ENCODE data around the gene PRMT7.
A peak's percentile ranks its signal among the peaks of the same experiment; 100 is the strongest.
"Not testable (repeated sequence)": the region's sequence is repeated elsewhere in the genome, so short reads cannot be mapped to it uniquely, and the experiment has no call there.

PRMT7 gene

GRCh38 chr16:68288796-68289195 lies 22.0 kb upstream of the PRMT7 start:
- H3K9ac ChIP-seq (ENCODE audit: low read length); H3K18ac ChIP-seq (ENCODE audit: low read length); H2AK5ac ChIP-seq (ENCODE audit: low read length); H3K79me2 ChIP-seq (ENCODE audit: control insufficient read depth, insufficient read depth, low read length, poor library complexity); H2BK5ac ChIP-seq (ENCODE audit: low read depth, low read length, poor library complexity); H4K12ac ChIP-seq (ENCODE audit: low read depth, low read length); H2AFZ ChIP-seq (ENCODE audit: insufficient read depth, low read length, poor library complexity); H3K9me3 ChIP-seq (ENCODE audit: insufficient read depth, low read depth, low read length); H3K23ac ChIP-seq (ENCODE audit: low read length); H2BK12ac ChIP-seq (ENCODE audit: low read length); H4K91ac ChIP-seq (ENCODE audit: low read depth, low read length); H3K27me3 ChIP-seq (ENCODE audit: insufficient read depth, low read length); H3K4me3 ChIP-seq (ENCODE audit: low read depth, low read length); H3K4me2 ChIP-seq (ENCODE audit: low read length); H3K27ac ChIP-seq (ENCODE audit: low read depth, low read length); H3K4ac ChIP-seq (ENCODE audit: low read depth, low read length); H3K14ac ChIP-seq (ENCODE audit: low read length); H3K79me1 ChIP-seq (ENCODE audit: low read length); H4K8ac ChIP-seq (ENCODE audit: low read depth, low read length); H2BK120ac ChIP-seq (ENCODE audit: insufficient read depth, low read length, poor library complexity); H3K4me1 ChIP-seq (ENCODE audit: control insufficient read depth in 1 of 2, insufficient read depth in 2 of 2, low read length in 2 of 2): not testable (repeated sequence)
- WGBS (ENCODE audit: extremely low coverage, insufficient coverage, insufficient read length) = no CpG with 5 or more reads among the region's 9 CpGs
- peaks cover 32 to 55% of the 10 kb centered on the region in 2 experiments for H3K36me3 ChIP-seq (ENCODE audit: control insufficient read depth in 1 of 2, insufficient read depth in 2 of 2, low read length in 2 of 2)
- DNase-seq = peak; percentile 53 to 64

GRCh38 chr16:68289202-68289601 lies 21.6 kb upstream of the PRMT7 start:
- Histone ChIP-seq H3K36me3 (ENCODE audit: control insufficient read depth in 1 of 2, insufficient read depth in 2 of 2, low read length in 2 of 2) (peaks cover 31 to 57% of the 10 kb centered on the region in 2 experiments), H2BK5ac (ENCODE audit: low read depth, low read length, poor library complexity) (no peak overlapping the region), H3K4me3 (ENCODE audit: low read depth, low read length) (no peak overlapping the region), H2BK12ac (ENCODE audit: low read length) (no peak overlapping the region), H2AK5ac (ENCODE audit: low read length) (no peak overlapping the region), H4K91ac (ENCODE audit: low read depth, low read length) (no peak overlapping the region), H3K4me2 (ENCODE audit: low read length) (no peak overlapping the region), H3K27ac (ENCODE audit: low read depth, low read length) (no peak overlapping the region), H3K18ac (ENCODE audit: low read length) (no peak overlapping the region), H3K79me2 (ENCODE audit: control insufficient read depth, insufficient read depth, low read length, poor library complexity) (no peaks in the 10 kb centered on the region), H3K23ac (ENCODE audit: low read length) (no peak overlapping the region), H3K9ac (ENCODE audit: low read length) (no peak overlapping the region), H4K12ac (ENCODE audit: low read depth, low read length) (no peak overlapping the region), H3K14ac (ENCODE audit: low read length) (no peak overlapping the region), H3K79me1 (ENCODE audit: low read length) (no peaks in the 10 kb centered on the region), H3K4ac (ENCODE audit: low read depth, low read length) (no peak overlapping the region), H2BK120ac (ENCODE audit: insufficient read depth, low read length, poor library complexity) (no peak overlapping the region), H3K4me1 (ENCODE audit: control insufficient read depth in 1 of 2, insufficient read depth in 2 of 2, low read length in 2 of 2) (peaks cover 5 to 6% of the 10 kb centered on the region in 2 experiments), H4K8ac (ENCODE audit: low read depth, low read length) (no peak overlapping the region), H3K27me3 (ENCODE audit: insufficient read depth, low read length) (no peaks in the 10 kb centered on the region), H3K9me3 (ENCODE audit: insufficient read depth, low read depth, low read length) (no peaks in the 10 kb centered on the region), H2AFZ (ENCODE audit: insufficient read depth, low read length, poor library complexity) (no peak overlapping the region)
- no CpG with 5 or more reads among the region's 2 CpGs for WGBS (ENCODE audit: extremely low coverage, insufficient coverage, insufficient read length)
- no peak for DNase-seq

GRCh38 chr16:68289621-68290329 lies 21.0 kb upstream of the PRMT7 start:
- H3K4ac ChIP-seq (ENCODE audit: low read depth, low read length) = no peak overlapping the region
- H3K27me3 ChIP-seq (ENCODE audit: insufficient read depth, low read length) = no peaks in the 10 kb centered on the region
- no peak overlapping the region for H3K4me3 ChIP-seq (ENCODE audit: low read depth, low read length)
- H3K4me2 ChIP-seq (ENCODE audit: low read length) = no peak overlapping the region
- no peak overlapping the region for H3K14ac ChIP-seq (ENCODE audit: low read length)
- no peak overlapping the region for H4K8ac ChIP-seq (ENCODE audit: low read depth, low read length)
- no peaks in the 10 kb centered on the region for H3K79me2 ChIP-seq (ENCODE audit: control insufficient read depth, insufficient read depth, low read length, poor library complexity)
- no peak overlapping the region for H4K12ac ChIP-seq (ENCODE audit: low read depth, low read length)
- H3K9me3 ChIP-seq (ENCODE audit: insufficient read depth, low read depth, low read length) = no peaks in the 10 kb centered on the region
- H3K23ac ChIP-seq (ENCODE audit: low read length) = no peak overlapping the region
- no peaks in the 10 kb centered on the region for H3K79me1 ChIP-seq (ENCODE audit: low read length)
- no peak overlapping the region for H3K9ac ChIP-seq (ENCODE audit: low read length)
- peaks cover 35 to 62% of the 10 kb centered on the region in 2 experiments for H3K36me3 ChIP-seq (ENCODE audit: control insufficient read depth in 1 of 2, insufficient read depth in 2 of 2, low read length in 2 of 2)
- H3K18ac ChIP-seq (ENCODE audit: low read length) = no peak overlapping the region
- H3K27ac ChIP-seq (ENCODE audit: low read depth, low read length) = no peak overlapping the region
- 100% methylated on average over 1 of the region's 4 CpGs for WGBS (ENCODE audit: extremely low coverage, insufficient coverage, insufficient read length)
- H2BK5ac ChIP-seq (ENCODE audit: low read depth, low read length, poor library complexity) = no peak overlapping the region
- H2AK5ac ChIP-seq (ENCODE audit: low read length) = no peak overlapping the region
- DNase-seq = no peak
- no peak overlapping the region for H4K91ac ChIP-seq (ENCODE audit: low read depth, low read length)
- peaks cover 5 to 6% of the 10 kb centered on the region in 2 experiments for H3K4me1 ChIP-seq (ENCODE audit: control insufficient read depth in 1 of 2, insufficient read depth in 2 of 2, low read length in 2 of 2)
- H2AFZ ChIP-seq (ENCODE audit: insufficient read depth, low read length, poor library complexity) = no peak overlapping the region
- H2BK12ac ChIP-seq (ENCODE audit: low read length) = no peak overlapping the region
- no peak overlapping the region for H2BK120ac ChIP-seq (ENCODE audit: insufficient read depth, low read length, poor library complexity)

- no CpG with 5 or more reads among the region's 6 CpGs for WGBS (ENCODE audit: extremely low coverage, insufficient coverage, insufficient read length)
- no peaks in the 10 kb centered on the region for H3K79me2 ChIP-seq (ENCODE audit: control insufficient read depth, insufficient read depth, low read length, poor library complexity)
- no peak overlapping the region for H3K9ac ChIP-seq (ENCODE audit: low read length)
- H3K4ac ChIP-seq (ENCODE audit: low read depth, low read length) = no peak overlapping the region
- H2BK120ac ChIP-seq (ENCODE audit: insufficient read depth, low read length, poor library complexity) = no peak overlapping the region
- H3K27me3 ChIP-seq (ENCODE audit: insufficient read depth, low read length) = no peaks in the 10 kb centered on the region
- H3K9me3 ChIP-seq (ENCODE audit: insufficient read depth, low read depth, low read length) = no peaks in the 10 kb centered on the region
- no peak overlapping the region for H2AFZ ChIP-seq (ENCODE audit: insufficient read depth, low read length, poor library complexity)
- H2AK5ac ChIP-seq (ENCODE audit: low read length) = no peak overlapping the region
- H3K18ac ChIP-seq (ENCODE audit: low read length) = no peak overlapping the region
- no peak overlapping the region for H4K91ac ChIP-seq (ENCODE audit: low read depth, low read length)
- H3K79me1 ChIP-seq (ENCODE audit: low read length) = no peaks in the 10 kb centered on the region
- no peak overlapping the region for H2BK5ac ChIP-seq (ENCODE audit: low read depth, low read length, poor library complexity)
- no peak overlapping the region for H2BK12ac ChIP-seq (ENCODE audit: low read length)
- no peak overlapping the region for H4K8ac ChIP-seq (ENCODE audit: low read depth, low read length)
- H4K12ac ChIP-seq (ENCODE audit: low read depth, low read length) = no peak overlapping the region
- DNase-seq = no peak
- H3K4me3 ChIP-seq (ENCODE audit: low read depth, low read length) = no peak overlapping the region
- H3K27ac ChIP-seq (ENCODE audit: low read depth, low read length) = no peak overlapping the region
- peaks cover 5 to 6% of the 10 kb centered on the region in 2 experiments for H3K4me1 ChIP-seq (ENCODE audit: control insufficient read depth in 1 of 2, insufficient read depth in 2 of 2, low read length in 2 of 2)
- H3K36me3 ChIP-seq (ENCODE audit: control insufficient read depth in 1 of 2, insufficient read depth in 2 of 2, low read length in 2 of 2) = peaks cover 37 to 57% of the 10 kb centered on the region in 2 experiments
- no peak overlapping the region for H3K4me2 ChIP-seq (ENCODE audit: low read length)
- H3K23ac ChIP-seq (ENCODE audit: low read length) = no peak overlapping the region
- H3K14ac ChIP-seq (ENCODE audit: low read length) = no peak overlapping the region
Observed at GRCh38 chr16:68290450-68290849, 20.4 kb upstream of the PRMT7 start.
